LNCaP clone FGC (cell line): ENCODE measurements around the gene IGSF21.

ENCODE experiments used
- DNase-seq: peaks from one replicate; pipeline ENCODE4 v3.0.0-alpha.2; 2011; ENCODE audit warnings: low read depth
- H3K4me3 ChIP-seq: 2 replicates; pipeline ENCODE4 v1.5.1; 2011; ENCODE audit warnings: mild to moderate bottlenecking, low read depth, low read length, control low read depth
- CTCF ChIP-seq: IDR thresholded peaks from 2 replicates; pipeline ENCODE4 v1.5.1; 2012; ENCODE audit warnings: mild to moderate bottlenecking; ENCODE audit not compliant: control insufficient read depth, insufficient read depth; ENCODE audit errors: extremely low read depth

IGSF21 gene

GRCh38 chr1:18093646-18094045 lies 14.0 kb upstream of the IGSF21 start:
- no peak for TF ChIP-seq CTCF
- no peak overlapping the region for H3K4me3 ChIP-seq
- DNase-seq, result no peak

GRCh38 chr1:18094096-18094495 lies 13.5 kb upstream of the IGSF21 start:
- no peak for DNase-seq
- H3K4me3 ChIP-seq, result no peak overlapping the region
- no peak for TF ChIP-seq CTCF

GRCh38 chr1:18097206-18097605 lies 10.4 kb upstream of the IGSF21 start:
- DNase-seq, result no peak
- H3K4me3 ChIP-seq, result no peak overlapping the region
- no peak for TF ChIP-seq CTCF

GRCh38 chr1:18099026-18099425 lies 8.6 kb upstream of the IGSF21 start:
- no peak overlapping the region for H3K4me3 ChIP-seq
- DNase-seq, result no peak
- no peak for TF ChIP-seq CTCF

- no peak for TF ChIP-seq CTCF
- no peak for DNase-seq
- no peak overlapping the region for H3K4me3 ChIP-seq
These were observed 7.5 kb upstream of the IGSF21 start for GRCh38 chr1:18100060-18100459.

GRCh38 chr1:18100491-18101063 lies 7.0 kb upstream of the IGSF21 start:
- H3K4me3 ChIP-seq, result no peak overlapping the region
- peak; percentile 46 for DNase-seq
- peak; percentile 53 for TF ChIP-seq CTCF

- DNase-seq, result no peak
- no peak overlapping the region for H3K4me3 ChIP-seq
- TF ChIP-seq CTCF, result no peak
These were observed 6.1 kb upstream of the IGSF21 start for GRCh38 chr1:18101508-18101907.
